K562 (cell line): ENCODE data around the gene ACAP3. TPM values are rescaled to one million over a fixed set of nuclear protein-coding genes. Genes with fewer than 3 reads are reported as not detected.

Experiments
- CHAMP1 ChIP-seq: fragments of 450-650 bp; IDR thresholded peaks from 2 replicates; pipeline ENCODE4 v1.6.1; 2016; ENCODE audit warnings: mild to moderate bottlenecking
- CREM ChIP-seq: IDR thresholded peaks from 2 replicates; pipeline ENCODE4 v1.6.1; 2014; ENCODE audit warnings: antibody characterized with exemption, low read depth
- HMBOX1 ChIP-seq: sonication (generic); IDR thresholded peaks from 2 replicates; pipeline ENCODE4 v1.6.1; 2016
- ID3 ChIP-seq, 2 experiments: fragments of 250-450 bp in 1 of 2; fragments of 450-650 bp in 1 of 2; sonication (Bioruptor Pico) in 1 of 2; IDR thresholded peaks; 2 replicates each; pipeline versions ENCODE4 v1.6.1 to v1.8.0; 2016 to 2021; ENCODE audit warnings: mild to moderate bottlenecking in 2 of 2, moderate library complexity in 2 of 2, missing compliant biosample characterization in 1 of 2, missing genetic modification characterization in 1 of 2
- KAT7 ChIP-seq: sonication (generic); formaldehyde crosslinking; IDR thresholded peaks from 2 replicates; pipeline ENCODE4 v1.8.0; 2022; ENCODE audit warnings: missing genetic modification reagents, mild to moderate bottlenecking, borderline replicate concordance
- MNT ChIP-seq, 2 experiments: fragments of 450-650 bp; conservative IDR thresholded peaks; 2 replicates each; pipeline ENCODE4 v1.6.1; 2017; ENCODE audit warnings: mild to moderate bottlenecking in 2 of 2, moderate library complexity in 2 of 2
- MTA1 ChIP-seq: fragments of 450-650 bp; IDR thresholded peaks from 2 replicates; pipeline ENCODE4 v1.6.1; 2017; ENCODE audit warnings: borderline replicate concordance
- PHF8 ChIP-seq: fragments of 200-600 bp; sonication (generic); IDR thresholded peaks from 2 replicates; pipeline ENCODE4 v1.6.1; 2012; ENCODE audit warnings: mixed run types, mild to moderate bottlenecking, inconsistent platforms, low read length, moderate library complexity, borderline replicate concordance
- POLR2AphosphoS5 ChIP-seq: IDR thresholded peaks from 2 replicates; pipeline ENCODE4 v1.6.1; 2011; ENCODE audit warnings: mild to moderate bottlenecking, low read depth, low read length, moderate library complexity; ENCODE audit not compliant: control insufficient read depth, insufficient read depth
- PTRF ChIP-seq: fragments of 450-650 bp; IDR thresholded peaks from 2 replicates; pipeline ENCODE4 v1.6.1; 2016; ENCODE audit warnings: mild to moderate bottlenecking, missing genetic modification characterization, missing compliant biosample characterization
- ZBTB49 ChIP-seq: sonication (generic); formaldehyde crosslinking; IDR thresholded peaks from 2 replicates; pipeline ENCODE4 v1.8.0; 2022; ENCODE audit warnings: missing genetic modification reagents, mild to moderate bottlenecking, borderline replicate concordance
- ZBTB5 ChIP-seq: fragments of 450-650 bp; IDR thresholded peaks from 2 replicates; pipeline ENCODE4 v1.6.1; 2017; ENCODE audit warnings: antibody characterized with exemption
- ZNF780A ChIP-seq: fragments of 250-450 bp; sonication (Bioruptor Pico); IDR thresholded peaks from 2 replicates; pipeline ENCODE4 v1.5.0; 2021; ENCODE audit warnings: mild to moderate bottlenecking
- ZSCAN29 ChIP-seq: fragments of 450-650 bp; IDR thresholded peaks from 2 replicates; pipeline ENCODE4 v1.6.1; 2017
- polyA plus RNA-seq, 8 experiments: library from polyadenylated mRNA; depleted of rRNA in 4 of 8; stranded (reverse) in 5 of 8; unstranded in 3 of 8; fragments of >200 nt; fragmentation: Nextera tagmentation in 2 of 8; fragmentation: Illumina TruSeq in 1 of 8; extraction: Ambion mirVana in 2 of 8; extraction: Trizol in 1 of 8; gene quantifications; 2 replicates each; pipeline versions ENCODE4 v1.2.1 to v1.2.3, GENCODE V29; 2011 to 2014; ENCODE audit warnings: inconsistent platforms in 1 of 8, missing spikeins in 1 of 8
- total RNA-seq, 7 experiments: library from RNA; depleted of rRNA in 6 of 7; stranded (reverse); fragments of >200 nt in 6 of 7; fragmentation: Illumina TruSeq in 2 of 7; extraction: Trizol in 2 of 7; gene quantifications; 2 replicates each; pipeline versions ENCODE4 v1.2.1 to v1.2.3, GENCODE V29; 2011 to 2021; ENCODE audit warnings: low replicate concordance in 1 of 7

Gene ACAP3
- total and polyA plus RNA-seq, 9 of the 15 experiments (the other 6 are each of a cell fraction or from before 2014, with no cell fraction given) = 0.01 to 49.0 (median 12.0) TPM

- TF ChIP-seq HMBOX1 (no peak), POLR2AphosphoS5 (peak; percentile 73), ZBTB5 (no peak), ZSCAN29 (no peak), ZBTB49 (CRISPR knock-in tag) (no peak), ZNF780A (CRISPR knock-in tag) (no peak), ID3 (CRISPR knock-in tag; IDR thresholded peaks at IDR 0.05) (no peak), ID3 (tag; IDR thresholded peaks at IDR 0.05) (peak; percentile 73; the same call in 1 of the 2 replicates), MTA1 (no peak), MNT (conservative IDR thresholded peaks at IDR 0.05) (peak in 1 of 2 experiments; percentile 54; a peak in 2 of 4 replicates), CREM (peak; percentile 89), PHF8 (peak; percentile 97; the same call in 1 of the 2 replicates), CHAMP1 (no peak), KAT7 (CRISPR knock-in tag) (no peak; the same call in 1 of the 2 replicates), PTRF (tag) (no peak)
Measured at GRCh38 chr1:1273512-1274298, 34.0 kb downstream of the ACAP3 start, which contains the start of gene UBE2J2 (continued).
